HL-60 (cell line): ENCODE results near the gene ZNF385A.

Source experiments
- DNase-seq, 2 experiments: peaks; one replicate each; pipeline ENCODE4 v3.0.0-alpha.2; 2010 to 2020; ENCODE audit warnings: low read depth in 1 of 2, low spot score in 1 of 2
- H3K27ac ChIP-seq: fragments of 250-450 bp; sonication (Bioruptor Pico); replicated peaks from 2 replicates; pipeline ENCODE4 v1.5.1; 2020; ENCODE audit warnings: mild to moderate bottlenecking, moderate library complexity
- H3K27me3 ChIP-seq: fragments of 250-450 bp; sonication (Bioruptor Pico); 2 replicates; pipeline ENCODE4 v1.5.1; 2021; ENCODE audit warnings: mild to moderate bottlenecking, moderate library complexity; ENCODE audit not compliant: insufficient read depth, poor library complexity, severe bottlenecking
- H3K4me3 ChIP-seq: replicated peaks from 2 replicates; pipeline ENCODE4 v1.5.1; 2011; ENCODE audit warnings: mild to moderate bottlenecking, control low read depth, low read length; ENCODE audit not compliant: insufficient read depth
- GABPA ChIP-seq: IDR thresholded peaks from 2 replicates; pipeline ENCODE4 v1.6.1; 2012; ENCODE audit warnings: low read depth
- POLR2AphosphoS5 ChIP-seq: IDR thresholded peaks from 2 replicates; pipeline ENCODE4 v1.6.1; 2012; ENCODE audit warnings: low read depth
- REST ChIP-seq: IDR thresholded peaks from 2 replicates; pipeline ENCODE4 v1.6.1; 2012; ENCODE audit warnings: low read depth; ENCODE audit not compliant: insufficient replicate concordance
- SPI1 ChIP-seq: IDR thresholded peaks from 2 replicates; pipeline ENCODE4 v1.6.1; 2012; ENCODE audit warnings: low read depth, mild to moderate bottlenecking, borderline replicate concordance
- TF ChIP-seq, protein P1 (sequence below): IDR thresholded peaks from one replicate; pipeline ENCODE4 v1.5.1; 2011; ENCODE audit warnings: low read length, control low read depth, inconsistent platforms; ENCODE audit not compliant: insufficient read depth

ZNF385A gene

DNA sequence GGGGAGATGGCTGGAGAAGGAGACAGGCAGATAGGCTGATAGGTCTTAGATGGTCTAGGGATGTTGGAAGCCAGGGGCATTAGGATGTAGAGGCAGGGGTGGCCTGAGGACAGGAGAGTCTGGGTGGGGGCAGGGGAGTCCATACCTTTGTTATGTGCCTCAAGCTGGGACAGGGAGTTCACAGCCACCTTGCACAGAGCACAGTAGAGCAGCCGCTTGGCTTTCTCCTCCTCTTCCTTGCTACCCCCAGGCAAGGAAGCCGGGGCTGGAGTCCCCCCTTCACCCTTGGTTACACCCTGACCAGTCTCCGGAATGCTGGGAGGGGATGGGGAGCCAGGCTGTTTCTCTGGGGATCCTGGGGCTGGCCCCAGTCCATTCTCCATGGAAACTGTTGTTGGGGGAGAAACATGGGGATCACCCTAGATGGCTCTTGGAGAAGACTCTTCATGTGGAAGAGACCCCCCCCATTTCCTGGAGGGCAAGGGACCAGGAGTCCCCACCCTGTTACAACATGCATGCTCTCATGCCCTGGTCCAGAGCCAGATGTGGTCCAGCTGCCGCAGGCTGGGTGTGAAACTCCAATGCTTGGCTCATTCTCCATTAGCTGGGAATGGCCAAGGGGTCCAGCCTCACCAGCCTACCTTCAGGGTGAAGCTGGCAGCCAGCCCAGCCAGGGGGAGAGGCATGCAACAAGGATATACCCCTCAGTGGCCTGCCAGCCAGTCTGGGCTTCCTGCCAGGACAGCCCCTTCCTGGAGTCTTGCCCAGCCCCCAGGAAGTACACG is 13.0 kb downstream of the ZNF385A start:
- Histone ChIP-seq H3K27ac (no peak overlapping the region), H3K27me3 (no peaks in the 10 kb centered on the region), H3K4me3 (no peak overlapping the region)
- DNase-seq, result no peak
- TF ChIP-seq GABPA, result no peak
- no peak for TF ChIP-seq REST
- no peak for TF ChIP-seq POLR2AphosphoS5
- TF ChIP-seq, protein P1, sequence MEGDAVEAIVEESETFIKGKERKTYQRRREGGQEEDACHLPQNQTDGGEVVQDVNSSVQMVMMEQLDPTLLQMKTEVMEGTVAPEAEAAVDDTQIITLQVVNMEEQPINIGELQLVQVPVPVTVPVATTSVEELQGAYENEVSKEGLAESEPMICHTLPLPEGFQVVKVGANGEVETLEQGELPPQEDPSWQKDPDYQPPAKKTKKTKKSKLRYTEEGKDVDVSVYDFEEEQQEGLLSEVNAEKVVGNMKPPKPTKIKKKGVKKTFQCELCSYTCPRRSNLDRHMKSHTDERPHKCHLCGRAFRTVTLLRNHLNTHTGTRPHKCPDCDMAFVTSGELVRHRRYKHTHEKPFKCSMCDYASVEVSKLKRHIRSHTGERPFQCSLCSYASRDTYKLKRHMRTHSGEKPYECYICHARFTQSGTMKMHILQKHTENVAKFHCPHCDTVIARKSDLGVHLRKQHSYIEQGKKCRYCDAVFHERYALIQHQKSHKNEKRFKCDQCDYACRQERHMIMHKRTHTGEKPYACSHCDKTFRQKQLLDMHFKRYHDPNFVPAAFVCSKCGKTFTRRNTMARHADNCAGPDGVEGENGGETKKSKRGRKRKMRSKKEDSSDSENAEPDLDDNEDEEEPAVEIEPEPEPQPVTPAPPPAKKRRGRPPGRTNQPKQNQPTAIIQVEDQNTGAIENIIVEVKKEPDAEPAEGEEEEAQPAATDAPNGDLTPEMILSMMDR, result no peak
- TF ChIP-seq SPI1, result no peak

DNA sequence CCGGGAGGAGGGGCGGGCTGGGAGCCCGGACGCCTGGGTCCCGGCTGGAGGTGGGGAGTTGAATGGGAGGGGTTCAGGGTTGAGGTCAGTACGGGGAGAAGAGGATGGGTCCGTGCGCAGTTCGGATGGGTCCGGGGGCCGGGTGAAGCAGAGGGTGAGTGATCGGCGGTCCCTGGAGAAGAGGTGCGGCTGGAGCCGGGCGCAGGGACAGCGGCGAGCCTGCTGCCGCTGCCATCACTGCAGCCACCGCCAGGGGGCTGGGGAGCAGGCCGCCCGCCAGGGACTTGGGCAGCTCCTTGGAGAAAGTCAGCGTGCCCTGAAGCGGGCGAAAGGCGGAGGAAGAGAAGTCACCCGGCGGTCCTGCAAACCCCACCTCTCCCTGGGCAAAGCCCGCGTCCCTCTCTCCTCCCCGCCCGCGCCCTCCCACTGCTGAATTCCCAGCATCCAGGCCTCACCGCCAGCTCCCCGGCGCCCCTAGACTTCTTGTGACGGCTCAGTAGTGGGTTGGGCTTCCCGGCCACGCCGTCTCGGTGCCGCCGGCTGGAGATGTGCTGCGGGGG is 14.3 kb downstream of the ZNF385A start:
- peak in 1 of 2 experiments; percentile 53 for DNase-seq
- no peak overlapping the region for H3K27ac ChIP-seq
- no peaks in the 10 kb centered on the region for H3K27me3 ChIP-seq
- H3K4me3 ChIP-seq, result no peak overlapping the region; the same call in 1 of the 2 replicates
- TF ChIP-seq, protein P1, result peak; percentile 58
- TF ChIP-seq SPI1, result no peak

DNA sequence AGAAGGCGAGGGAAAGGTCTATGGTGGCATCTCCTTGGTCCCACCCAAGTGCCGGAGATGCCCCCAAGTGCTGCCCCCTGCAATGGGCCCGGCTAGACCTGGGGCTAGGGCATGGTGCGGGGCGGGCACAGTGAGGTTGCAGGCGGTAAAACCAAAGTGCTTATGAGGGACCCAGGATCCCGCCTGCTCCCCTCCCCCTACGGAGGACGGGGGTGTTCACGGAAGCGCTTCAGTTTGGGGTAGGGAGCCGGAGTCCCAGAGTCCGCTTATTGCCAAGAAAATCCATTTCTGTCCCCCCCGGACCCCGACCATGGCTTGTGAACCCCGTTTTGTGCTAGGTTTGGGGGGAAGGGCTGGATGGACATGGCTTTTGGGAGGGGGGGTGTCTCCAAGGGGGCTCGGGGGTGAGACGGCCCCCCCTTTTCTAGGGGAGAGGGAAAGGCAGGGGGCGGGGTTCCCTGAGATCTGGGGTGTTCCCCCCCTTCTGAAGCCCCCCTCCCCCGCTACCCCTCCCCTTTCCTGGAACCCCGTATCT is 14.9 kb downstream of the ZNF385A start:
- Histone ChIP-seq H3K27me3 (no peaks in the 10 kb centered on the region), H3K4me3 (peak overlapping the region; percentile 28), H3K27ac (no peak overlapping the region; the same call in 1 of the 2 replicates)
- TF ChIP-seq GABPA, result no peak
- TF ChIP-seq REST, result no peak
- TF ChIP-seq, protein P1, result no peak
- TF ChIP-seq SPI1, result no peak
- no peak for TF ChIP-seq POLR2AphosphoS5
- DNase-seq, result no peak
